Activated T-helper 17 cell treated with anti-CD3 and anti-CD28 coated beads, Interleukin-2, amount 50 U/mL, for 72 hours (primary cell): Measurements from ENCODE around the gene TRIM66. TPM values are rescaled to one million over a fixed set of nuclear protein-coding genes. Genes with fewer than 3 reads are reported as not detected.
A peak's percentile ranks its signal among the peaks of the same experiment; 100 is the strongest.

Experiments used
- ATAC-seq: fragments of 150-1000 bp; cut with Tn5 transposase; replicated peaks from 2 replicates; pipeline ENCODE4 v1.10.0; 2021; ENCODE audit warnings: mild to moderate bottlenecking, moderate library complexity
- H3K27ac Mint-ChIP-seq: one replicate; pipeline ENCODE4 v1.8.0; 2022; ENCODE audit warnings: mixed read lengths
- H3K27me3 Mint-ChIP-seq: one replicate; pipeline ENCODE4 v1.8.0; 2022; ENCODE audit warnings: mixed read lengths
- H3K36me3 Mint-ChIP-seq: one replicate; pipeline ENCODE4 v1.8.0; 2022; ENCODE audit warnings: low read depth, mild to moderate bottlenecking, mixed read lengths
- H3K4me1 Mint-ChIP-seq: one replicate; pipeline ENCODE4 v1.8.0; 2022; ENCODE audit warnings: mixed read lengths
- H3K4me3 Mint-ChIP-seq: one replicate; pipeline ENCODE4 v1.8.0; 2022; ENCODE audit warnings: mild to moderate bottlenecking, mixed read lengths
- H3K9me3 Mint-ChIP-seq: one replicate; pipeline ENCODE4 v1.8.0; 2022; ENCODE audit warnings: mixed read lengths
- total RNA-seq, 2 donors: library from RNA; stranded (reverse); gene quantifications; one replicate each; pipeline ENCODE4 v1.2.3, GENCODE V29; 2022

TRIM66 gene
- total RNA-seq, 2 donors from 2014 or later, result 15.2 to 19.9 TPM

DNA sequence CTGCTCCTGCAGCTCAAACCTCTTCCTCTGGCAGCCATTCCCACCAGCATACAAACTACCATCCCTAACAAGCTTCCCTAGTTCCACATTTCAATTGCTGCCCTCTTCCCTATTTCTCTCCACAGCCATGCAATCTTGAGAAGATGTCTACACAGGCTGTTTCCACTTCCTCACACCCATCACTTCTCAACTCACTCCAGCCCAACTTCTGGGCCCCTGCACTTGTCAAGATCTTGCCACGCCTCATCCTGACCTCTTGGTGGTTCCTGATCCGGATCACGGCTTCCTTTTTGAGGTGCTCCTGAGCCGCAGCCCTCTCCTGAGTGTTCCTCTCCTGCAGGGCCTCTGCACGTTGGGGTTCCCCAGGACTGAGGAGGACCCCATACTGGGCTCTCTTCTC is 22.7 kb upstream of the TRIM66 start:
- H3K27me3 Mint-ChIP-seq, result peaks cover 8% of the 10 kb centered on the region
- H3K27ac Mint-ChIP-seq, result no peak overlapping the region
- no peaks in the 10 kb centered on the region for H3K4me1 Mint-ChIP-seq
- no peaks in the 10 kb centered on the region for H3K36me3 Mint-ChIP-seq
- H3K9me3 Mint-ChIP-seq, result no peaks in the 10 kb centered on the region
- ATAC-seq, result no peak
- H3K4me3 Mint-ChIP-seq, result no peak overlapping the region

DNA sequence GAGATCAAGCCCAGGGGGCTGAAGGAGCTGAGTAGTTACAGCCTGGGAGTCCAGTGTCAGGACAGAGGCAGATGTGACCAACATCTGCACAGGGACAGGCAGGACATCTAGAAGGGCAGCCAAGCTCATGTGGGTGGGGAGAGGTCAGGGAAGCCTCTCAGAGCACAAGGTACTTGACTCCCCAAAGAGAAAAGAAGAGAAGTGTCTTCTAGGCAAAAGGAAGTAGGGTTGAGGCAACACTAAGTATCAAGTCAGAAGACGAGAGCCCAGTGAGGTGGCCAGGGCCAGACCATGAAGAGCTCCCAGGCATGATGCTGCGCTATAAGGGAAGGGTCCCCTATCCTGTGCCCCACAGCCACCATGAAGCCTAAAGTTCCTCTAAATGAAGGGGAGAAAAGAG is 21.7 kb upstream of the TRIM66 start:
- no peak overlapping the region for H3K27ac Mint-ChIP-seq
- no peaks in the 10 kb centered on the region for H3K36me3 Mint-ChIP-seq
- ATAC-seq, result no peak
- H3K4me1 Mint-ChIP-seq, result no peaks in the 10 kb centered on the region
- no peak overlapping the region for H3K4me3 Mint-ChIP-seq
- peaks cover 3% of the 10 kb centered on the region for H3K27me3 Mint-ChIP-seq
- H3K9me3 Mint-ChIP-seq, result no peaks in the 10 kb centered on the region

DNA sequence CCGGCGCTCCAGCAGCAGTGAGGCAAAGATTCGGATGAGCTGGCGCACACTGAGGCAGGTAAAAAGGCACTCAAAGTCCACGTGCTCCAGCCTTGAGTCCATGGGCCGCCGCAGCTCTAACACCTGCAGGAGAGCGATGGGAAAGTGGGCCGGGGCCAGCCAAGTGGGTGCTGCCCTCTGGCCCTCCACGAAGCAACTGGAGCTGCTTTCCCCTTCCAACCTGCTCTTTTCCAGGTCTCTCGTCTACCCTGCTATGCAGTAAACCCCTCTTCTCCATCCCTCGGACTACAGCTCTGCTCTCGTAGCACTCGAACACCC is 20.1 kb upstream of the TRIM66 start:
- no peak overlapping the region for H3K4me3 Mint-ChIP-seq
- ATAC-seq, result no peak
- H3K27me3 Mint-ChIP-seq, result no peaks in the 10 kb centered on the region
- no peaks in the 10 kb centered on the region for H3K4me1 Mint-ChIP-seq
- peak overlapping the region; percentile 10 for H3K27ac Mint-ChIP-seq
- no peaks in the 10 kb centered on the region for H3K36me3 Mint-ChIP-seq
- no peaks in the 10 kb centered on the region for H3K9me3 Mint-ChIP-seq

- H3K4me1 Mint-ChIP-seq, result no peaks in the 10 kb centered on the region
- H3K27ac Mint-ChIP-seq, result peak overlapping the region; percentile 10
- no peak overlapping the region for H3K4me3 Mint-ChIP-seq
- no peaks in the 10 kb centered on the region for H3K27me3 Mint-ChIP-seq
- no peaks in the 10 kb centered on the region for H3K9me3 Mint-ChIP-seq
- no peaks in the 10 kb centered on the region for H3K36me3 Mint-ChIP-seq
- ATAC-seq, result no peak
Observed at GRCh38 chr11:8701891-8702597, 19.6 kb upstream of the TRIM66 start.

DNA sequence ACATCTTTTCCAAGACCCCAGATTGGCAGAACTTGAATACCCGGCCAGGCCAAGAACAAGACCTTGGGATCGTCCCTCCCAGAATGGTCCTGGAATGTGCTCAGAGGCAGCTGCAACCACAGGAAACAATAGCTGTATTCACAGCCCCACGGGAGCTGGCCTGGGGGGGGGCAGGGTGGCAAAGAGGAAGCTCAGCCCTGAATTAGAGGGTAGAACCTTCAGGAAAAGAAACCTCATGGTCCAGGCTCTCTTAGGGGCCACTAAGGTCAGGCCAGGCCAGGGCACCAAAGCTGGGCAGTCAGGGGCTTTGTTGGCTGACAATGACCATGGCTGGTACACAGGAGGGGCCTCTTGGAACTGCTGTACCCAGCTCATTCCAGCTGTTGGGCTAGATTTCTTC is 17.4 kb upstream of the TRIM66 start:
- Mint-ChIP-seq H3K4me1 (no peaks in the 10 kb centered on the region), H3K36me3 (no peaks in the 10 kb centered on the region), H3K27me3 (no peaks in the 10 kb centered on the region), H3K9me3 (no peaks in the 10 kb centered on the region), H3K4me3 (no peak overlapping the region), H3K27ac (no peak overlapping the region)
- no peak for ATAC-seq

- Mint-ChIP-seq H3K27ac (no peak overlapping the region), H3K4me1 (peaks cover 5% of the 10 kb centered on the region), H3K36me3 (no peaks in the 10 kb centered on the region), H3K27me3 (no peaks in the 10 kb centered on the region), H3K4me3 (no peak overlapping the region), H3K9me3 (no peaks in the 10 kb centered on the region)
- no peak for ATAC-seq
Observed at GRCh38 chr11:8698917-8699441, 16.5 kb upstream of the TRIM66 start.

DNA sequence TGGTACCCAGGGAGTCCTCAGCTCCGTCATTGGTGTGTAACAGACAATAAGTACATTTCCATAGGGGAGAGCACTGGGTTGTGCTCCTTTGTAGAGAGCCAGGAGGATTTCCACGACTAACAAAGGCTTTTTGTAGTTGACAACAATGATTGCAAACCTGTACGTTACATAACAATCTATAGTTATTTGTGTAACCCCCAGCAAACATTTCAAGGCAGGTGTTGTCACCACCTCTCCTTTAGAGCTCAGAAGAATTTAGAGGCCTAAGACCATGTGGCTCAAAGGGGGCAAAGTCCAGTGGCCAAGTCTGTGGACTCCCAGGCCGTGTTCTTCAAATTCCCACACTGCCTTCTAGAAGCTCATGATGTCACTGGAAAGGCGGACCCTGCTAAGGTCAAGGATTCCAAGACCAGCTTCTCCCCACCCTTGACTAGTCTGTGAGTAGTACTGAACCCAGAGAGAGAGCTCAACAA is 15.9 kb upstream of the TRIM66 start:
- Mint-ChIP-seq H3K4me3 (no peak overlapping the region), H3K36me3 (no peaks in the 10 kb centered on the region)
- no peak for ATAC-seq

DNA sequence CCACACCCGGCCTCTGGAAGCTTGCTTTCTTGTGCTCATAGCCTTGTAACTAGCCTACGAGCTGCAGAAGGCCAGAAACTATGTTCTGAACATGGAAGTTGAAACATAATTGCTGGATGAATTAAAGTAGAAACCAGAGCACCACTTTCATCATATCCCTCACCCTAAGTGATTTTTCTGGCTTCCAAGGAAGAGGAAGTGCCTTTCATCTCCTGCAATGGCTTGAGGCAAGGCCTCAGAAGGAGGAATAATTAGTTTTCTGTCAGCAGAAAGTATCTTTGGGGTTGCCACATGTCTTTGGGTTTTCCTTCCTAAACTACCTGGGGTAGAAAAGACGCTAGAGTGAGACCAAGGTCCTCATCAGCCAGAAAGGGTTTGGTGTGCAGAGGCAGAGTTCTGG is 14.6 kb upstream of the TRIM66 start:
- no peak overlapping the region for H3K4me3 Mint-ChIP-seq
- H3K36me3 Mint-ChIP-seq, result no peaks in the 10 kb centered on the region
- H3K27ac Mint-ChIP-seq, result no peak overlapping the region
- no peaks in the 10 kb centered on the region for H3K9me3 Mint-ChIP-seq
- H3K4me1 Mint-ChIP-seq, result peaks cover 5% of the 10 kb centered on the region
- H3K27me3 Mint-ChIP-seq, result no peaks in the 10 kb centered on the region
- ATAC-seq, result no peak

More for the DNA sequence above, 15.9 kb upstream of the TRIM66 start:
- H3K27ac Mint-ChIP-seq, result no peak overlapping the region
- no peaks in the 10 kb centered on the region for H3K9me3 Mint-ChIP-seq
- peaks cover 5% of the 10 kb centered on the region for H3K4me1 Mint-ChIP-seq
- H3K27me3 Mint-ChIP-seq, result no peaks in the 10 kb centered on the region

DNA sequence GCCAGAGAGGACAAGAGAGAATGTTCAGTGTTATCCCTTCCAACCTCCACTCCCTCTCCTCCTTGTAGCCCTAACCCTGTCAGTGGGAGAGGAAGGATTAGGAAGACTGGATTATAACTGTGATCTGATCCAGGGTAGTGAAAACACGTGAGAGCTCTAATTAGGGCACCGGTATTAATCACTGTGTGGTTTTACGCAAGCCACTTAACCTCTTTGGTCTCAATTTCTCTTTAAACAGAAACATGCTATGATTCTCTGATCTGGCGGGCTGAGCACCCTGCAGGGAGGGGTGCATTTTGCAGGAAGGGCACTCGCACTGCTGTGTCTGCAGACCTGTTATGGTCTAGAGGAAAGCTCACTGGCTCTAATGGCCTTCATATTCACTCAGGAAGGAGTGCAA is 11.7 kb upstream of the TRIM66 start:
- H3K36me3 Mint-ChIP-seq, result peaks cover 25% of the 10 kb centered on the region
- peaks cover 12% of the 10 kb centered on the region for H3K4me1 Mint-ChIP-seq
- no peak overlapping the region for H3K4me3 Mint-ChIP-seq
- peak overlapping the region; percentile 54 for H3K27ac Mint-ChIP-seq
- H3K27me3 Mint-ChIP-seq, result no peaks in the 10 kb centered on the region
- ATAC-seq, result peak; percentile 19
- H3K9me3 Mint-ChIP-seq, result no peaks in the 10 kb centered on the region

DNA sequence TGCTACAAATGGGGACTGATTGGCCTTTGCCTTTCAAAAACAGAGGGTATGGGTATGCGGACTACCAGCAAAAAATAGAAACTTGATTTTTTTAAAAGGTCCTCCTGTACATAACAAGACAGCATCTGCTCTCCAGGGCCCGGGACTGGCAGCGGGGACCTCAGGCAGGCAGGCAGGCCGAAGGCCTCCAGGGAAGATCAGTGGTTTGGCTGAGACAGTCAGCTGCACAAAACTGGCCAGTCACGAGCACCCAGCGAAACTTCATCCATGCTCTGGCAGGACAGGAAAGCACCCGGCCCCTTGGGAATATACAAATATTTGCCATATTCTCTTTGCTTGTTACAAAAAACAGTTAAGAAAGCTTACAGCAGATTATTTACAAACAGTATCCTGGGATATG is 11.1 kb upstream of the TRIM66 start:
- Mint-ChIP-seq H3K4me1 (peaks cover 12% of the 10 kb centered on the region), H3K4me3 (no peak overlapping the region), H3K27ac (no peak overlapping the region), H3K9me3 (no peaks in the 10 kb centered on the region), H3K36me3 (peaks cover 30% of the 10 kb centered on the region), H3K27me3 (no peaks in the 10 kb centered on the region)
- ATAC-seq, result no peak

GRCh38 chr11:8693010-8693551 is 10.6 kb upstream of the TRIM66 start:
- Mint-ChIP-seq H3K27ac (no peak overlapping the region), H3K4me1 (peaks cover 14% of the 10 kb centered on the region), H3K27me3 (no peaks in the 10 kb centered on the region), H3K9me3 (no peaks in the 10 kb centered on the region), H3K36me3 (peaks cover 35% of the 10 kb centered on the region), H3K4me3 (no peak overlapping the region)
- no peak for ATAC-seq

DNA sequence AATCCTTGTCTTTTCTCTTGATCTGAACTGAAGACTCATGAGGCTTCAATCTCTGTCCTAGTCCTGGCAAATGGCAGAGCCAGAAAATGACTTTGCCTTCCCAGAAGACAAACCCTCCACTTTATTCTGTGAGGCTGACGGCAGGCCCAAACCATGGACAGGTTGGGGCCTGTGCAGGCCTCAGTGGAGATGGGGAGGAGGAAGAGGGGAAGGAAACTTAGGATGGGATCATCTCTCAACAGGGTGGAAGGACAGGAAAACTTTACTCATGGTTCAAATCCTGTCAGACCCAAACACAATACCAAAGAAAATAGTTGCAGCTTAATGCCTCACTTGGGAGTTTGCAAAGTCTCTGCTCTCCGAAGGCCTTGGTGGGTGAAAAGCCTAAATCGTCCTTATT is 10.0 kb upstream of the TRIM66 start:
- H3K4me1 Mint-ChIP-seq, result peaks cover 18% of the 10 kb centered on the region
- no peak overlapping the region for H3K27ac Mint-ChIP-seq
- H3K36me3 Mint-ChIP-seq, result peaks cover 42% of the 10 kb centered on the region
- no peak overlapping the region for H3K4me3 Mint-ChIP-seq
- H3K27me3 Mint-ChIP-seq, result no peaks in the 10 kb centered on the region
- no peaks in the 10 kb centered on the region for H3K9me3 Mint-ChIP-seq
- ATAC-seq, result no peak

GRCh38 chr11:8691601-8692000 is 9.1 kb upstream of the TRIM66 start:
- Mint-ChIP-seq H3K27me3 (no peaks in the 10 kb centered on the region), H3K4me3 (no peak overlapping the region), H3K36me3 (peaks cover 50% of the 10 kb centered on the region), H3K9me3 (no peaks in the 10 kb centered on the region), H3K27ac (no peak overlapping the region), H3K4me1 (peaks cover 18% of the 10 kb centered on the region)
- no peak for ATAC-seq

DNA sequence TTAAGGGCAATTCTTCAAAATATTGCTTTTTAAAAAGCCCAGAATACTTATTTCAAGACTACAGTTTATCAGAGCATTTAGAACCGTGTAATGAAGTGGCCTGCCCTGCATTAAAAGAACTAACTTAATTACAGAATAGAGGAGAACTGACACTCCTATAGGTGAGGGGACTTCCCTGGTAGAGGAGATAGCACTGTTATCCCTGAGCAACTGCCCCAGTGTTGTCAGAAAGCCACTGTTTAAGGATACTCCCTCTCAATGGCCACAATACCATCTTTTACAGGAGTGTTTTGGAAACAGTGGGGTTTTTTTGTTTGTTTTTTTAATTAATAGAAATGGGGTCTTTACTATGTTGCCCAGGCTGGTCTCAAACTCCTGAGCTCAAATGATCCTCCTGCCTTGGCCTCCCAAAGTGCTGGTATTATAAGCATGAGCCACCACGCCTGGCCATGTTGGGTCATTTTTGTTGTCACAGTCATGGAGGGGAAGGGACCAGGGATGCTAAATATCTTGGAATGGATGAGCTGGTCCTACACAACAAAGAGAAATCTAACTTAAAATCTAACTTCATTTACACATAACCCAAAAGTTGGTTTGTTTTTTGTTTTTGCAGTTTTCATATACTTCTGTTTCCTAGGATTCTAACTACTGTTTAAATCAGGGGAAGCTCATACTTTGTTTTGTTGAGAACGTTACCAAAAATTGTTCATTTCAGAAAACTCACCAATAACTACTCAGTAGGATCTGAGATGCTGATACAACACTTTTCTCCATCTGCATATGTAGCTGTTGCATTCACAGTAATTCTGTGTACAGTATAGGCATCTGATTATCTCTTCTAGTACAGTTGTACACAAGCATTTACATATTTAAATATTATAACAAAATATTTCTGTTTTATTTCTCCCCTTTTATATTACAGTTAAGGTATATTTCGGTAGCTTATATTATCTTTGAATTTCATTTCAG is 8.2 kb upstream of the TRIM66 start:
- Mint-ChIP-seq H3K4me3 (peak overlapping the region; percentile 98), H3K9me3 (no peaks in the 10 kb centered on the region), H3K36me3 (peaks cover 59% of the 10 kb centered on the region), H3K4me1 (peaks cover 21% of the 10 kb centered on the region), H3K27ac (peak overlapping the region; percentile 90), H3K27me3 (no peaks in the 10 kb centered on the region)
- ATAC-seq, result no peak
